GM19239 (cell line): Measurements from ENCODE around the gene SRBD1.
A peak's percentile ranks its signal among the peaks of the same experiment; 100 is the strongest.

Source experiments
- DNase-seq: peaks from one replicate; pipeline ENCODE4 v3.0.0; 2011; ENCODE audit warnings: low spot score; ENCODE audit not compliant: insufficient read length
- FAIRE-seq: peaks from 2 replicates; lab custom pipeline; 2011; peaks lifted over from hg19 to GRCh38; lab: Jason Lieb, UNC

SRBD1 gene

DNA sequence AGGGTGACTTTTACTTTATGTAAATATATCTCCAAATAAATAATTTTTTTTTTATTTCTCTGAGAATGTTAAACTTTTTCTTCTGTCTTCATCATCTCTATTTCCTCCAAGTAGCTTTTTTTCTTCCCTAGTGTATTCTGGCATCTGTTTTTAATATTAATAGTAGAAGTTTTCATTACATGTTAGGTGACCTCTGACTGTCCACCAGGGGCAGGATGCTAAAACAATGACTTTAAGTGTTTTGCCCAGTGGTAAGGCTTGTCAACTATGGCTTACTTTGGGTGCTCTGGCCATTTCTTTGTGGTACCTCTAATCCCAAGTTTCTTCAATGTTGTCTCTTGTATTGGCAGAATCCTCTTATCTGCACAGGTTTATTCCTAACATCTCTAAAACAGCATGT lies 127.1 kb downstream of the SRBD1 start:
- DNase-seq (no peak), FAIRE-seq (no peak)

GRCh38 chr2:45477546-45477945 lies 133.5 kb downstream of the SRBD1 start:
- DNase-seq, result no peak
- FAIRE-seq, result no peak

GRCh38 chr2:45470531-45470930 lies 140.5 kb downstream of the SRBD1 start:
- DNase-seq (no peak), FAIRE-seq (no peak)

DNA sequence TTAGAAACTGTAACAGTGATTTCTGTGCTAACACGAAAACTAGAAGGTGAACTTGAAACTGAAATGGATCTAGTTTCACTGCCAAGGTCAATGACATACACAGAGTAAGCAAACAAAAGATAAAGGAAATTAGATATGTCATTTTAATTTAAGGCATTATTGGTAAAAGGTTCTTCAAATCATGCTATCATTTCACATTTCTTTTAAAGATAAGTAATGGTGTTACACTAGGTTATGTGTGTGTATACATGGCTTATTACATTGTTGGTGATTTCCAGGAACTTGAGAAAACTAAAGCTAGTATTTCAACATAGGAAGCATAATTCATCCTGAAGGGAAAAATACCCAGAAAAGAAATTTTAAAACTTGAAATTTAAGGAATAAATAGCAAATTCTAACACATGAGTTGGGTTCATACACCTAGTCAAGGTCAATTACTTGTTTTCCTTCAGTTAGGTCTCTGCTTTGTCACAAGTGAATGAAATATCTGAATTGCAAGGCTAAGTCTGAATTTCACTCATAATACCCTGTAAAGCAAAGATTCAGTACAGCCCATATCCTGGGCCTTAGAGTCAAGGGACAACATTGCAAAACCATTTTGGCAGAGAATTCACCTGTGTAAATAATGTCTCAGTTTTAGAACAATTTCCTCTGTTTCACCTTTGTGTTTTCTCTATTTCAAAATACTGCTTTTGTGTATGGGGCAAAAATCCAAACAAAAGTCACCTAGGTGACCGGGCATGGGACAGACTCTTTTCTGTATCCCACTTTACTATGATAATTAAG lies 141.6 kb downstream of the SRBD1 start:
- peak; percentile 85 for FAIRE-seq

GRCh38 chr2:45468279-45468678 lies 142.8 kb downstream of the SRBD1 start:
- DNase-seq (no peak), FAIRE-seq (no peak)

More for the DNA sequence above, 141.6 kb downstream of the SRBD1 start:
- no peak for DNase-seq

GRCh38 chr2:45466053-45466452 lies 145.0 kb downstream of the SRBD1 start:
- no peak for DNase-seq
- FAIRE-seq, result no peak

GRCh38 chr2:45460825-45461224 lies 150.2 kb downstream of the SRBD1 start:
- DNase-seq (no peak), FAIRE-seq (no peak)

- DNase-seq (no peak), FAIRE-seq (no peak)
Observed at GRCh38 chr2:45459860-45460259, 151.2 kb downstream of the SRBD1 start.

DNA sequence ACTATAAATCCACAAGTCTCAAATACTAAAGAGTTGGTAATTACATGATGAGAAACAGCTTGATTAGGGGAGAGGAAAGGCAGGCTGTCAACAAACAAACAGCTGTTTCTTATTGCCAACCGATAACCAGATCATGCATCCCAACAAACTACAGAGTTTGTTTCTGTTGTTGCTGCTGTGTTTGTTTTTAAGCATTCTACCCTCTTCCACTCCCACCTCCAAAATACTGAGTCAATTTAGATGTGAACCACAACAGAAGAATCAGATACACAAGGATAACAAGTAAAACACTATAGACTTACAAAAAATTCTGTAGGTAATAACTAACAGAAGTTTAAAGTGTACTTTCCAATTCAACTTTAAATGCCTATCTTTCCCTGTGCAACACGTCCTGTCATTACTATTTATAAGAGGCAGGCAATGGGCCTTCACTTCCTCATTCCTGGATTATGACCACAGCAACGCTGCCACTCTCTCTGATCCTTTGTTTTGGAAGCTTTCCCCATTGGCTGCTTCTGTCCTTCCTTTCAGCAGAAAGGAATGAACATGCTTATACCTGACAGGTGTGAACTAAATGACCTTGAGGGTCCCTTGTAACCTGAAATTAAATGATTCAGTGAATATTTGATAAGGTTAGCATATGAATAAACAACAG lies 152.0 kb downstream of the SRBD1 start:
- FAIRE-seq (no peak), DNase-seq (no peak)

- FAIRE-seq (no peak), DNase-seq (no peak)
Observed at GRCh38 chr2:45457211-45457945, 153.7 kb downstream of the SRBD1 start.

- DNase-seq, result no peak
- FAIRE-seq, result no peak
Observed at GRCh38 chr2:45452866-45453265, 158.2 kb downstream of the SRBD1 start.

- DNase-seq, result no peak
- no peak for FAIRE-seq
Observed at GRCh38 chr2:45450634-45451033, 160.4 kb downstream of the SRBD1 start.

DNA sequence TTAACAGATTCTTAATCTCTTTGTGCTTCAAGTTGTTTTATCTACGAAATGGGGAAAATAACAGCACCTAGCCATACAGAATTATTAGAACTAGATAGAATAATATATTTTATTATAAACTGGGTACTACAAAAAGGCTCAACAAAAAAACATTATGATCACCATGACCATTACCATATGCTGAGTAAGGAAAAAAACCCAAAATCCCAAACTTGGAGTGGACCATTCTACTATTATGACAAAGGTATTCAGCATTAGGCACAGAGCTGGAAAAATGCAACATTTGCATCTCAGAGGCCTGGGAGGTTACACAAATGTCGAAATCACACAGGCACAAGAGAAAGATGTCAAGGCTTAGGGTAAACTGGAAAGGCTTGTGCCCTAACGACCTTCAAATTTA lies 162.8 kb downstream of the SRBD1 start:
- DNase-seq (no peak), FAIRE-seq (no peak)

DNA sequence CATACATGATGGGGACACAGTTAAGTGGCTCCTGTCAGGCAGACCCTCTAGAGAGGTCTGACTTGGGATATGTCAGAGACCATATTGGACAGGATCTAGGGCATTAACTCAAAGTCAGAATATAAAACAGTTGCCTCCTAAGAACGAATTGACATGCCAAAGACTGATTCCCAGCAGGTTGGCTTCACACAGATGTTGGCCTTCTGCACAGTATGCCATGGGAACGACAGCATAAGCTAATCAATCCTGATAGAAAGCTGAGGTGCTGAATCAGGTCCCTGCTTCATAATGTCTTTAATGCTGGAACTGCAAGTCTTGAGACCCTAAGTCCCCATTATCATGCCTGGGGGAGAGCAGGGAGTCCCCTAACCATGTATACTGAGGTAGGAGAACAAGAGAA lies 165.1 kb downstream of the SRBD1 start:
- no peak for FAIRE-seq

DNA sequence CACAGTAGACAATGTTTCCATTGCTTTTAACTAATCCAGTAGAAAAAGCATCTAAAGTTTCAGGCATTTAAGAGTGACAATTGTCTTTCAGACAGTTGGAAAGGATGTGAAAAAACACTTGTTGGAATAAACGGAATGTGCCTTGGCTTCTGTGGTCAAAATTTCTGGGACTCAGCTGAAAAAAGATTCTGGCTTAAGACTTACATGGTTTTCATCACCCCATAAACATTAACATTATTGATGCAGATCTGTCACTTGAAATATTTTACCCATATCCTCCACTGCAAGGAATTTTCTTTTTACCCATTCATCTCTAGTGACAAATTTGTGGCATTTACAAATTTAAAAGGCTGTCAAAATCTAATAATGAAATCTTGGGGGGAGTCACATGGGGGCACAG lies 166.0 kb downstream of the SRBD1 start:
- FAIRE-seq (no peak), DNase-seq (no peak)

More for the DNA sequence above, 165.1 kb downstream of the SRBD1 start:
- DNase-seq, result no peak

DNA sequence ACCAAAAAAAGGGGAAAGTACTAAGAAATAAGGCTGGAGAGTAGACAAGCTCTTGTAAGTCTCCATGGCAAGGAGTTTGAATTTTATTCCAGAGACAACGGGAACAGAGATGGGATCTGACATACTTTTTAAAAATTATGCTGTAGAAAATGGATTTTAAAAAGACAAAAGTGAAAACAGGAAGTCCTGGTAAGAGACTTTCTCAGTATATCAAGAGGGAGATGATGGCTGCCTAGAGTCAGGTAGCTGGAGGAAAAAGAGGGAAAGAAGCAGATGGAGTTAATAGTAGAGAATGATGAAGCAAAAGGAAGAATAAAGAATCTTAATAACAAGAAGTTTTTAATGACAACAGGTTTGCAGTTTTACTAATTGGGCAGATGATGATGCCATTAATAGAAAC lies 168.1 kb downstream of the SRBD1 start:
- FAIRE-seq (peak; percentile 57), DNase-seq (no peak)

DNA sequence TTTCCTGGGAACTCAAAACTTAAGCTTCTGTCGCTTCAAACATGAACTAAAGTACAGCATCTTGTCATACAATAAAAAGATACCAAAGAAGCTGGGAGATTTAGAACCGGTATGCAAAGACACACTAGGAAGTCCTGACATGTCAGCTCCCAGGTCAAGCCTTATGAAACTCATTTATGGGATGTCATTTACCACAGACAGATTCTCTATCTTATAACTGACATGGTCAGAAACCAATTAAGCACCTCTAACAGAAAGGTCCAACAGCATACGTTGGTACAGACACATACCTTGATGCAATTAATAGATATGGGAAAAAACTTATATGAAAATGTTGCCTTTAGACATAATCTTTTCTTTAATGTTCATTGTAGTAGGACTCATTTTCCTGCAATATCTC lies 169.0 kb downstream of the SRBD1 start:
- FAIRE-seq (peak; percentile 71), DNase-seq (no peak)

DNA sequence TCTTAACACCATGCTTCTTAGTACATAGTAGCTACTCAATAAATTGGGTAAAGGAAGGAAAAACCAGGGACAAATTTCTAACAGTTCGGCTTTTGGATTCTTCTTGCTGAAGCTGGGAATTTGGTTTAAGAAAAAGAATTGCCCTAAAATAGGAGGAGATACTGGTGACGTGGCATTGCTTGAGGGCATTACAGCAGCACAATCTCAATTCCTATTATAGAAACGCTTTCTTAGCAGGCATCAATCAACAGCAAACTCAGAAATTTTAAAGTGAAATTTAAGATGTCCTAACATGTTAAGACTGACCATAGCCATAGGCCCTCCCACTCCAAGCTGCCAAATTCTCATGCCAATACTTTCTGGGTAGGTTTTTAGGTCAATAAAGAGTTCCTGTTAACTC lies 169.5 kb downstream of the SRBD1 start:
- FAIRE-seq, result no peak
- DNase-seq, result no peak

DNA sequence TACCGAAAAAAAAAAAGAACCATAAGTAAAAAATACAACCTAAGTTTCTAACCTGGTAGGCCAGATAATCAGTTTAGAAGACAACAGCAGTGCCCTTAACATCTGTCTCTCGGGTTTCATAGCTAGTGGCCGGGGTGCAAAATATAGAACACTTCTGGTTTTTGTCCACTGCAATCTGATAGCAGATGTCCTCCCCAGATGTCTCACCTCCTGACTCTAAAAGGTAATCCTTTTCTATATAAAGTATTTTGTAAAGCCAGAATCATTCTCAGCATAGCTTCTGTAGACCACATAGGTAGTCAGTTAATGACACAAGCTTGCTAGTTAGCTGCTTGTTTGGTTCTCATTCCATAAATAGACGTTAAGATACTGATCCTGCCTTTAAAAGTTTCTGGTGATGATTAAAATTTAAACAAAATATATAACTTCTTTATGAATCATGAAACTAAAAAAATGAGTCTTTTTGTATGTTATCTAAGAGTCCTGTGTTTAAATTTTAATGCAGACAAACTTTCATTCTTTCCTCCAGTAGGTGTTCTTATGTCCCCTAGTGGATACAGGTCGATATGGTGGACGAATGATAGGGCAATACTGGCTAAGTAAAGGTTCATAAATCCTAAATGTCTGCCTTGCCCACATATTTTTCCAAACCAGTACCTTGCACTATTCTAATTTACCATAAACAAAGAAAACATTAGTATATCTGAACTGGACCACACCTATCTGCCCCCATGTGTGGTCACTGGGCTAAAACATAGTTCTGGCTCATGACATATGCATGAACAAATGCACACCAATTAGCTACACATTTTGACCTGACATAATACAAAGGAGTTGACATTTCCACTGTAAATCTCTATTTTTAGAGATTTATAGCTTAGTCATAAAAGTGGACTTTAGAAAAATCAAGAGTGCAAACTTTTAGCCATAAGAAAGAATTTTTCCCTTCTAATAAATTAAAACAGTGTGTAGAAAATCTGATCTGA lies 171.0 kb downstream of the SRBD1 start:
- DNase-seq, result peak; percentile 25
- FAIRE-seq, result peak; percentile 80
